GM12878 (cell line): ENCODE results near the gene ALDOB. TPM values are rescaled to one million over a fixed set of nuclear protein-coding genes. Genes with fewer than 3 reads are reported as not detected.

Experiments
- ATAC-seq: fragments of 200-7000 bp; cut with Tn5 transposase; 3 replicates; pipeline ENCODE4 v1.9.1; 2020; ENCODE audit warnings: mild to moderate bottlenecking, moderate library complexity
- BruUV-seq: library from RNA; stranded (reverse); fragments of 400-500 nt; replicated peaks from 2 replicates; lab custom pipeline; 2021; lab: Mats Ljungman, UMichigan
- CTCF ChIA-PET: fragments of 300-600 bp; sonication (Branson Sonifier 250); formaldehyde crosslinking; extraction: SDS; loops from one replicate; lab custom pipeline; 2021; ENCODE audit warnings: inconsistent platforms; lab: Yijun Ruan, JAX
- POLR2A ChIA-PET: fragments of 350-600 bp; formaldehyde crosslinking; extraction: SDS; loops from one replicate; lab custom pipeline; 2021; ENCODE audit warnings: inconsistent platforms; lab: Charles Lee
- RAD21 ChIA-PET: fragments of 300-600 bp; sonication (Branson Sonifier 250); formaldehyde crosslinking; loops from one replicate; lab custom pipeline; 2023; ENCODE audit warnings: antibody characterized with exemption; ENCODE audit not compliant: unreplicated experiment; lab: Charles Lee
- SMC1A ChIA-PET: fragments of 300-600 bp; sonication (Branson Sonifier 250); formaldehyde crosslinking; loops from one replicate; lab custom pipeline; 2023; ENCODE audit not compliant: unreplicated experiment, uncharacterized antibody; lab: Charles Lee
- DNase-seq: peaks from one replicate; pipeline ENCODE4 v3.0.0-alpha.2; 2011; ENCODE audit warnings: low read depth, low spot score
- FAIRE-seq: peaks from 3 replicates; lab custom pipeline; 2011; peaks lifted over from hg19 to GRCh38; lab: Jason Lieb, UNC
- H2AFZ ChIP-seq: 2 replicates; pipeline ENCODE4 v1.6.0; 2011; ENCODE audit warnings: low read depth, low read length, control low read depth; ENCODE audit not compliant: control insufficient read depth
- H3K27ac ChIP-seq: 2 replicates; pipeline ENCODE4 v1.5.1; 2011; ENCODE audit warnings: control low read depth; ENCODE audit not compliant: control insufficient read depth, insufficient read depth
- H3K27me3 ChIP-seq, 2 experiments: replicated peaks in 1 of 2; 2 replicates each; pipeline versions ENCODE4 v1.6.0 to v1.6.1; 2011; ENCODE audit warnings: low read length in 1 of 2; ENCODE audit not compliant: control insufficient read depth in 2 of 2, insufficient read depth in 2 of 2
- H3K36me3 ChIP-seq, 2 experiments: 2 replicates each; pipeline ENCODE4 v1.5.1; 2011; ENCODE audit warnings: low read length in 1 of 2; ENCODE audit not compliant: control insufficient read depth in 2 of 2, insufficient read depth in 2 of 2
- H3K4me1 ChIP-seq: 2 replicates; pipeline ENCODE4 v1.6.1; 2011; ENCODE audit warnings: mild to moderate bottlenecking, low read length, moderate library complexity, mixed read lengths; ENCODE audit not compliant: control insufficient read depth, insufficient read depth
- H3K4me2 ChIP-seq: 2 replicates; pipeline ENCODE4 v1.6.0; 2011; ENCODE audit warnings: control low read depth; ENCODE audit not compliant: control insufficient read depth, insufficient read depth
- H3K4me3 ChIP-seq: fragments of 200-600 bp; sonication (generic); 2 replicates; pipeline ENCODE4 v1.5.1; 2016
- H3K79me2 ChIP-seq: 2 replicates; pipeline ENCODE4 v1.6.0; 2011; ENCODE audit warnings: low read length; ENCODE audit not compliant: control insufficient read depth, insufficient read depth
- H3K9ac ChIP-seq: 2 replicates; pipeline ENCODE4 v1.8.0; 2011; ENCODE audit warnings: low read length, control low read depth, mixed read lengths; ENCODE audit not compliant: control insufficient read depth, insufficient read depth
- H3K9me3 ChIP-seq: replicated peaks from 3 replicates; pipeline ENCODE4 v1.5.1; 2011; ENCODE audit warnings: mild to moderate bottlenecking, low read length; ENCODE audit not compliant: control insufficient read depth, insufficient read depth
- H4K20me1 ChIP-seq: 2 replicates; pipeline ENCODE4 v1.6.0; 2011; ENCODE audit not compliant: control insufficient read depth, insufficient read depth
- HDAC2 ChIP-seq: fragments of 200-600 bp; sonication (generic); IDR thresholded peaks from 2 replicates; pipeline ENCODE4 v1.6.1; 2017
- IRF4 ChIP-seq: IDR thresholded peaks from 2 replicates; pipeline ENCODE4 v1.6.1; 2011; ENCODE audit warnings: low read depth, low read length
- KAT2A ChIP-seq: conservative IDR thresholded peaks from 2 replicates; pipeline ENCODE4 v1.6.1; 2011; ENCODE audit warnings: low read depth, low read length; ENCODE audit not compliant: control insufficient read depth
- LARP7 ChIP-seq: fragments of 450-650 bp; IDR thresholded peaks from 2 replicates; pipeline ENCODE4 v1.6.1; 2017; ENCODE audit warnings: mild to moderate bottlenecking
- MAX ChIP-seq: IDR thresholded peaks from 2 replicates; pipeline ENCODE4 v1.6.1; 2012; ENCODE audit warnings: low read depth, low read length, improper control_type of control experiment
- MTA3 ChIP-seq: IDR thresholded peaks from 2 replicates; pipeline ENCODE4 v1.6.1; 2012; ENCODE audit warnings: low read length, inconsistent platforms, borderline replicate concordance
- PRDM15 ChIP-seq: fragments of 450-650 bp; formaldehyde crosslinking; IDR thresholded peaks from 2 replicates; pipeline ENCODE4 v1.4.0; 2020; ENCODE audit warnings: mild to moderate bottlenecking, moderate library complexity
- RB1 ChIP-seq: fragments of 450-650 bp; formaldehyde crosslinking; IDR thresholded peaks from 2 replicates; pipeline ENCODE4 v1.6.1; 2017; ENCODE audit warnings: mild to moderate bottlenecking, borderline replicate concordance
- RUNX3 ChIP-seq: IDR thresholded peaks from 2 replicates; pipeline ENCODE4 v1.6.1; 2012; ENCODE audit warnings: low read length, inconsistent platforms
- SP1 ChIP-seq: IDR thresholded peaks from one replicate; pipeline ENCODE4 v1.6.1; 2011; ENCODE audit warnings: low read depth, low read length
- STAT1 ChIP-seq: fragments of 450-650 bp; conservative IDR thresholded peaks from 2 replicates; pipeline ENCODE4 v1.6.1; 2014; ENCODE audit warnings: antibody characterized with exemption, mild to moderate bottlenecking
- TCF3 ChIP-seq: IDR thresholded peaks from 2 replicates; pipeline ENCODE4 v1.6.1; 2012; ENCODE audit warnings: low read depth, mild to moderate bottlenecking, low read length, borderline replicate concordance; ENCODE audit not compliant: insufficient read depth
- ZSCAN29 ChIP-seq: fragments of 450-650 bp; IDR thresholded peaks from 2 replicates; pipeline ENCODE4 v1.6.1; 2017; ENCODE audit warnings: mild to moderate bottlenecking, moderate library complexity
- in situ Hi-C: fragments of 300-500 bp; cut with MboI; formaldehyde crosslinking; loops from 9 replicates; pipeline ENCODE4 v1.14.3; 2018; ENCODE audit warnings: mixed read lengths
- intact Hi-C: fragments of 100-400 bp; cut with micrococcal nuclease; formaldehyde crosslinking; loops from one replicate; pipeline ENCODE4 v1.14.2; 2022; ENCODE audit not compliant: unreplicated experiment
- polyA plus RNA-seq, 11 experiments: library from polyadenylated mRNA; depleted of rRNA in 4 of 11; unstranded in 6 of 11; stranded (reverse) in 5 of 11; fragments of >200 nt; fragmentation: Nextera tagmentation in 4 of 11; fragmentation: Illumina TruSeq in 1 of 11; extraction: Ambion mirVana in 4 of 11; extraction: Trizol in 1 of 11; gene quantifications; 1 replicate in 1 of 11; 2 replicates in 10 of 11; pipeline versions ENCODE4 v1.2.1 to v1.2.3, GENCODE V29; 2011 to 2016; ENCODE audit warnings: inconsistent platforms in 2 of 11, missing spikeins in 2 of 11, low read depth in 1 of 11
- total RNA-seq, 4 experiments: library from RNA; depleted of rRNA in 3 of 4; stranded (reverse); fragments of >200 nt in 3 of 4; fragmentation: Illumina TruSeq in 1 of 4; extraction: Trizol in 1 of 4; gene quantifications; 2 replicates each; pipeline versions ENCODE4 v1.2.1 to v1.2.3, GENCODE V29; 2013 to 2021
- TF ChIP-seq, protein P1 (sequence below): IDR thresholded peaks from 2 replicates; pipeline ENCODE4 v1.6.1; 2012; ENCODE audit warnings: improper control_type of control experiment, low read depth, low read length; ENCODE audit not compliant: insufficient replicate concordance

ALDOB gene
- total and polyA plus RNA-seq, 10 of the 15 experiments (the other 5 are each of a cell fraction or from before 2014, with no cell fraction given), result 0.03 to 0.82 (median 0.04) TPM; not detected in 7

DNA sequence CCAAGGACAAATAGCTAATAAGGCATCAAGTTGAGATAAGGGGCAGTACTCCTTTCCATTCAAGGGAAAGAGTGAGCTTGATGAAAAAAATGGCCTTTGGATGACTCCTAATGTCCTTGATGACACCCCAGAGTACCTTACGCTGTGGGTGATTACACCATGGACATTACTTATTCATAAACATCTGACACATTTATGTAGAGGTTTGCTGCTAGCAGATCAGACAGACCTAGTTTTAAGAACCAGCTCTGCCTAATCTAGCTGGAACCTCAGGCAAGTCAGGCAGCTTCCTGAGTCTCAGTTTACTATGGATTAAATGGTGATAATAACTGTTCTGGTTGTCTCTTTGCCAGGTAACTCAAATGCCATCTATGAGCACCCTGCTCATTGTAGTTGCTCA lies 2.8 kb downstream of the ALDOB start (continued):
- TF ChIP-seq PRDM15 (CRISPR knock-in tag) (no peak), KAT2A (no peak)

- CTCF ChIA-PET, result interaction anchor here (1.0 to 3.0 kb wide), 6 partner anchors 9 to 101 kb away, joined by 3 to 9 read pairs (median 4); partner anchors contain the start of genes MRPL50 and ZNF189
- TF ChIP-seq, protein P1, sequence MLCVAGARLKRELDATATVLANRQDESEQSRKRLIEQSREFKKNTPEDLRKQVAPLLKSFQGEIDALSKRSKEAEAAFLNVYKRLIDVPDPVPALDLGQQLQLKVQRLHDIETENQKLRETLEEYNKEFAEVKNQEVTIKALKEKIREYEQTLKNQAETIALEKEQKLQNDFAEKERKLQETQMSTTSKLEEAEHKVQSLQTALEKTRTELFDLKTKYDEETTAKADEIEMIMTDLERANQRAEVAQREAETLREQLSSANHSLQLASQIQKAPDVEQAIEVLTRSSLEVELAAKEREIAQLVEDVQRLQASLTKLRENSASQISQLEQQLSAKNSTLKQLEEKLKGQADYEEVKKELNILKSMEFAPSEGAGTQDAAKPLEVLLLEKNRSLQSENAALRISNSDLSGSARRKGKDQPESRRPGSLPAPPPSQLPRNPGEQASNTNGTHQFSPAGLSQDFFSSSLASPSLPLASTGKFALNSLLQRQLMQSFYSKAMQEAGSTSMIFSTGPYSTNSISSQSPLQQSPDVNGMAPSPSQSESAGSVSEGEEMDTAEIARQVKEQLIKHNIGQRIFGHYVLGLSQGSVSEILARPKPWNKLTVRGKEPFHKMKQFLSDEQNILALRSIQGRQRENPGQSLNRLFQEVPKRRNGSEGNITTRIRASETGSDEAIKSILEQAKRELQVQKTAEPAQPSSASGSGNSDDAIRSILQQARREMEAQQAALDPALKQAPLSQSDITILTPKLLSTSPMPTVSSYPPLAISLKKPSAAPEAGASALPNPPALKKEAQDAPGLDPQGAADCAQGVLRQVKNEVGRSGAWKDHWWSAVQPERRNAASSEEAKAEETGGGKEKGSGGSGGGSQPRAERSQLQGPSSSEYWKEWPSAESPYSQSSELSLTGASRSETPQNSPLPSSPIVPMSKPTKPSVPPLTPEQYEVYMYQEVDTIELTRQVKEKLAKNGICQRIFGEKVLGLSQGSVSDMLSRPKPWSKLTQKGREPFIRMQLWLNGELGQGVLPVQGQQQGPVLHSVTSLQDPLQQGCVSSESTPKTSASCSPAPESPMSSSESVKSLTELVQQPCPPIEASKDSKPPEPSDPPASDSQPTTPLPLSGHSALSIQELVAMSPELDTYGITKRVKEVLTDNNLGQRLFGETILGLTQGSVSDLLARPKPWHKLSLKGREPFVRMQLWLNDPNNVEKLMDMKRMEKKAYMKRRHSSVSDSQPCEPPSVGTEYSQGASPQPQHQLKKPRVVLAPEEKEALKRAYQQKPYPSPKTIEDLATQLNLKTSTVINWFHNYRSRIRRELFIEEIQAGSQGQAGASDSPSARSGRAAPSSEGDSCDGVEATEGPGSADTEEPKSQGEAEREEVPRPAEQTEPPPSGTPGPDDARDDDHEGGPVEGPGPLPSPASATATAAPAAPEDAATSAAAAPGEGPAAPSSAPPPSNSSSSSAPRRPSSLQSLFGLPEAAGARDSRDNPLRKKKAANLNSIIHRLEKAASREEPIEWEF, result no peak
- no peak for TF ChIP-seq TCF3
- no peak for TF ChIP-seq RB1
- no peak for TF ChIP-seq RUNX3
- TF ChIP-seq MTA3, result no peak
- TF ChIP-seq SP1, result no peak
- TF ChIP-seq HDAC2, result no peak
- no peak for TF ChIP-seq LARP7
- no peak for TF ChIP-seq IRF4
- no peak for TF ChIP-seq MAX
- no peak for TF ChIP-seq ZSCAN29
- TF ChIP-seq STAT1, result no peak
Measured at GRCh38 chr9:101432171-101432570, 3.4 kb downstream of the ALDOB start.

More at GRCh38 chr9:101432171-101432570, 3.4 kb downstream of the ALDOB start:
- Histone ChIP-seq H3K9me3 (no peaks in the 10 kb centered on the region), H3K27ac (no peak overlapping the region), H3K4me1 (peaks cover 5% of the 10 kb centered on the region; the same call in 1 of the 2 replicates), H2AFZ (no peak overlapping the region), H4K20me1 (no peaks in the 10 kb centered on the region), H3K79me2 (no peaks in the 10 kb centered on the region), H3K4me2 (no peak overlapping the region), H3K27me3 (no peaks in the 10 kb centered on the region), H3K36me3 (no peaks in the 10 kb centered on the region), H3K4me3 (no peak overlapping the region), H3K9ac (no peak overlapping the region)
- ChIA-PET SMC1A (interaction anchor here (0.8 to 1.8 kb wide), 6 partner anchors 9 to 33 kb away, joined by 3 to 6 read pairs (median 4); partner anchors contain the start of genes MRPL50 and ZNF189), POLR2A (interaction anchor here (0.7 to 1.1 kb wide), 3 partner anchors 11 to 23 kb away, joined by 3 to 4 read pairs (median 3); no protein-coding TSS in a partner anchor), RAD21 (no interaction called here)
- FAIRE-seq (no peak), DNase-seq (no peak), ATAC-seq (no peak)
- BruUV-seq, result no TSS peak
- intact Hi-C loops, result no loop called here
- in situ Hi-C loops, result no loop called here
